ENCODE measurements around the gene GALNT13. TPM values are rescaled to one million over a fixed set of nuclear protein-coding genes. Genes with fewer than 3 reads are reported as not detected.

The GALNT13 gene
- polyA plus RNA-seq, 2 of the 4 experiments (the other 2 are of a cell fraction): 12.1 to 15.6 TPM

- no peak overlapping the region for H3K4me3 ChIP-seq
- H3K4me2 ChIP-seq: no peak overlapping the region
- no peak for FAIRE-seq
- TF ChIP-seq POLR2AphosphoS2 (conservative IDR thresholded peaks at IDR 0.05; ENCODE audit: low read length) (no peak), PHF8 (IDR thresholded peaks at IDR 0.05; ENCODE audit: borderline replicate concordance, low read depth) (no peak)
- no peaks in the 10 kb centered on the region for H3K9me3 ChIP-seq
- no peak for ATAC-seq
- CTCF ChIA-PET: no interaction called here
- no peaks in the 10 kb centered on the region for H3K4me1 ChIP-seq
- POLR2A ChIA-PET: interaction anchor here (0.7 kb wide), 1 partner anchor 878 kb away, joined by 3 read pairs; no protein-coding TSS in a partner anchor
- 90% methylated on average over 2 of the region's 2 CpGs for WGBS (ENCODE audit: missing lambda C conversion rate)
- H3K27ac ChIP-seq: no peak overlapping the region
- DNase-seq (ENCODE audit: low read depth in 1 of 2, low spot score in 1 of 2): no peak
These were observed 489.6 kb downstream of the GALNT13 start for GRCh38 chr2:154361276-154361675.

DNA sequence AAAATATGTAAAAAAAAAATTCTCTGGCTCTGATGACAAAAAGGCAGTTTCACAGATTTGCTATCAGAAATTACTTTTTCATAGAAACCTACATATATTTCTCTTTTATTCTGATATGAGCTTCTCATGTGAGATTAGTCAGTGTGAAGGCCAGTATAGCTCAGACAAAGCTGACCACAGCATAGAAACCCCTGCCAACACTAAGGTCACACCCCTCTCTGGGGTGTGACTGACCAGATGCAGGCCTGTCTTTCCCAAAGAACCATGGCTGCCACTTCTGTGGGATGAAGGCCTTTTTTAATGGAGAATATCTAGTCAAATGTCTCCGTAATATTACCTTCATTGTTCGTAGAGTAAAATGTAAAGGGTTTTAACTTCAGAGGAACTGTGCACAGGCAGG, 496.4 kb downstream of the GALNT13 start:
- ChIA-PET POLR2A (no interaction called here), CTCF (no interaction called here)
- WGBS (ENCODE audit: missing lambda C conversion rate): 94% methylated on average over 2 of the region's 2 CpGs
- Histone ChIP-seq H3K4me3 (no peak overlapping the region), H3K9me3 (no peaks in the 10 kb centered on the region), H3K4me1 (no peaks in the 10 kb centered on the region), H3K4me2 (no peak overlapping the region), H3K27ac (no peak overlapping the region)
- ATAC-seq: no peak
- no peak for DNase-seq (ENCODE audit: low read depth in 1 of 2, low spot score in 1 of 2)
- no peak for TF ChIP-seq POLR2AphosphoS2 (conservative IDR thresholded peaks at IDR 0.05; ENCODE audit: low read length)
- TF ChIP-seq JUNB (IDR thresholded peaks at IDR 0.05): no peak
- TF ChIP-seq TP53 (CRISPR knock-in tag; IDR thresholded peaks at IDR 0.05): no peak
- TF ChIP-seq MAFK (IDR thresholded peaks at IDR 0.05; ENCODE audit: partially characterized antibody): no peak
- TF ChIP-seq HOXA7 (CRISPR knock-in tag; IDR thresholded peaks at IDR 0.05): no peak
- no peak for TF ChIP-seq ESRRA (IDR thresholded peaks at IDR 0.05; ENCODE audit: borderline replicate concordance, low read length)
- TF ChIP-seq HEYL (CRISPR knock-in tag; IDR thresholded peaks at IDR 0.05): no peak
- no peak for TF ChIP-seq ZNF302 (CRISPR knock-in tag; IDR thresholded peaks at IDR 0.05)
- TF ChIP-seq MAZ (IDR thresholded peaks at IDR 0.05; ENCODE audit: borderline replicate concordance, low read depth, low read length): no peak
- no peak for TF ChIP-seq HDAC2 (IDR thresholded peaks at IDR 0.05)
- no peak for TF ChIP-seq ELK1 (IDR thresholded peaks at IDR 0.05; ENCODE audit: low read depth, low read length)
- TF ChIP-seq RFX5 (IDR thresholded peaks at IDR 0.05): no peak
- TF ChIP-seq ZSCAN20 (CRISPR knock-in tag; IDR thresholded peaks at IDR 0.05): no peak
- no peak for FAIRE-seq

DNA sequence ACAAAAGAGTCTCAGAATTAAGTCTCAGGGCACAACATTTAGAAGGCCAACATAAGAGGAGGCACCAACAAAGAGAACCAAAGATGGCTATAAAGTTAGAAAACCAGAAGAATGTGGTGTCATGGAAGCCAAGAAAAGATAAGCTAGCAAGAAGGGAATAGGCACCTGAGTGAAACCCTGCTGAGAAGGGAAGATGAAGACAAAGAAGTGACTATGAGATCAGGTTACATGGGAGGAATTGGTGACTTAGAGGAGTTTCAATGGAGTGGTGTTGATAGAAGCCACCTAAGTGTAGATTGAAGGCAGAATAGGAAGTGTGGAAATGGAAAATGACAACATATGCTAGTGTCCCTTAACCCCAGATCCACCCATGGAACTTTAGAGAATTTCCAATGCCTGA, 499.2 kb downstream of the GALNT13 start:
- CTCF ChIA-PET: interaction anchor here (1.5 kb wide), 1 partner anchor 501 kb away, joined by 5 read pairs; no protein-coding TSS in a partner anchor
- no peak overlapping the region for H3K27ac ChIP-seq
- H3K4me1 ChIP-seq: no peaks in the 10 kb centered on the region
- POLR2A ChIA-PET: no interaction called here
- H3K4me2 ChIP-seq: no peak overlapping the region
- DNase-seq (ENCODE audit: low read depth in 1 of 2, low spot score in 1 of 2) (no peak), FAIRE-seq (no peak), ATAC-seq (no peak)
- no peak for TF ChIP-seq CBX2 (IDR thresholded peaks at IDR 0.05; ENCODE audit: borderline replicate concordance, low read depth)
- TF ChIP-seq, protein P1, sequence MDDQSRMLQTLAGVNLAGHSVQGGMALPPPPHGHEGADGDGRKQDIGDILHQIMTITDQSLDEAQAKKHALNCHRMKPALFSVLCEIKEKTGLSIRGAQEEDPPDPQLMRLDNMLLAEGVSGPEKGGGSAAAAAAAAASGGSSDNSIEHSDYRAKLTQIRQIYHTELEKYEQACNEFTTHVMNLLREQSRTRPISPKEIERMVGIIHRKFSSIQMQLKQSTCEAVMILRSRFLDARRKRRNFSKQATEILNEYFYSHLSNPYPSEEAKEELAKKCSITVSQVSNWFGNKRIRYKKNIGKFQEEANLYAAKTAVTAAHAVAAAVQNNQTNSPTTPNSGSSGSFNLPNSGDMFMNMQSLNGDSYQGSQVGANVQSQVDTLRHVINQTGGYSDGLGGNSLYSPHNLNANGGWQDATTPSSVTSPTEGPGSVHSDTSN (IDR thresholded peaks at IDR 0.05): no peak
- H3K9me3 ChIP-seq: no peaks in the 10 kb centered on the region
- H3K4me3 ChIP-seq: no peak overlapping the region

DNA sequence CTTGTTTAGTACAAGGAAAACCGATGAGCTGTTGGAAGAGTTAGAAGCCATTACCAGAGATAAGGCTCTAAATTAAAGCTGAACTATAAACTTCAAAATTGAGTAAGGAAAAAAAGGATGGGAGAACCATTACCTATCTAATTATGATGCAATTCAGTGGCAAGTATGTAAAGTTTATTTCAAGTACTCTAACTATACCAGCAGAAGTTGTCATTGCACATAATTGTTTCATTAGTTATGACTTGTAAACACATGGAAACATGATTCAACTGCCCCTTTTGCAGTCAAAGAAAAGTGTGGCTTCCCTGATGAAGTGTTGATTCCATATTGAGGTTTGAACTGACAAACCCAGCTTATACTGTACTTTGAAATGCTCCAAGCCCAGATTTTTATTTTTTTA, 502.7 kb downstream of the GALNT13 start:
- TF ChIP-seq, protein P1 (IDR thresholded peaks at IDR 0.05): no peak
- no peak for TF ChIP-seq SREBF2 (IDR thresholded peaks at IDR 0.05)
- no peak for TF ChIP-seq HEYL (CRISPR knock-in tag; IDR thresholded peaks at IDR 0.05)
- TF ChIP-seq HDAC2 (IDR thresholded peaks at IDR 0.05): no peak
- ChIA-PET POLR2A (no interaction called here), CTCF (interaction anchor here (0.9 to 3.7 kb wide), 11 partner anchors 9 to 585 kb away, joined by 3 to 36 read pairs (median 6); partner anchors contain the start of gene GALNT13)
- no peaks in the 10 kb centered on the region for H3K4me1 ChIP-seq
- H3K27ac ChIP-seq: no peak overlapping the region
- no peak for DNase-seq (ENCODE audit: low read depth in 1 of 2, low spot score in 1 of 2)
- 27% methylated on average over 1 of the region's 1 CpG for WGBS (ENCODE audit: missing lambda C conversion rate)
- no peak for FAIRE-seq
- H3K4me3 ChIP-seq: no peak overlapping the region
- no peak for ATAC-seq
- no peaks in the 10 kb centered on the region for H3K9me3 ChIP-seq
- H3K4me2 ChIP-seq: no peak overlapping the region
